Spinal cord (tissue), 10 donors: Measurements from ENCODE around the gene FAM25A. TPM values are rescaled to one million over a fixed set of nuclear protein-coding genes. Genes with fewer than 3 reads are reported as not detected.
"Not testable (repeated sequence)": the region's sequence is repeated elsewhere in the genome, so short reads cannot be mapped to it uniquely, and the experiment has no call there.

Experiments used
- DNase-seq, 6 donors: peaks; one replicate each; pipeline versions ENCODE4 v3.0.0 to v3.0.0-alpha.2; 2013 to 2015; ENCODE audit warnings: low spot score in 6 of 6, low read depth in 4 of 6
- H3K27ac ChIP-seq: one replicate; pipeline ENCODE4 v1.5.1; 2013; ENCODE audit warnings: low read depth, low read length, control low read depth
- H3K27me3 ChIP-seq: one replicate; pipeline ENCODE4 v1.6.1; 2013; ENCODE audit warnings: low read length; ENCODE audit not compliant: control insufficient read depth, insufficient read depth
- H3K36me3 ChIP-seq: one replicate; pipeline ENCODE4 v1.6.1; 2013; ENCODE audit warnings: low read length; ENCODE audit not compliant: control insufficient read depth, insufficient read depth
- H3K4me1 ChIP-seq: one replicate; pipeline ENCODE4 v1.6.1; 2013; ENCODE audit warnings: low read length; ENCODE audit not compliant: control insufficient read depth, insufficient read depth
- H3K4me3 ChIP-seq: one replicate; pipeline ENCODE4 v1.5.1; 2013; ENCODE audit warnings: low read depth, low read length, control low read depth
- H3K9me3 ChIP-seq: one replicate; pipeline ENCODE4 v1.6.1; 2013; ENCODE audit warnings: low read length; ENCODE audit not compliant: control insufficient read depth, insufficient read depth
- WGBS: methylation state at CpG from one replicate; pipeline ENCODE4 v1.1.5; 2013; ENCODE audit warnings: missing lambda C conversion rate; ENCODE audit not compliant: insufficient coverage; 5-methylcytosine and 5-hydroxymethylcytosine counted together
- polyA plus RNA-seq, 2 donors: library from polyadenylated mRNA; unstranded; fragments of 120-200 nt; gene quantifications; one replicate each; pipeline ENCODE4 v1.2.1, GENCODE V29; 2013; ENCODE audit not compliant: insufficient read length in 2 of 2
- total RNA-seq, 2 donors: library from RNA; depleted of rRNA in 1 of 2; stranded (reverse); fragments of 120-200 nt in 1 of 2; fragments of >200 nt in 1 of 2; gene quantifications; one replicate each; pipeline versions ENCODE4 v1.2.3 to v1.2.4, GENCODE V29; 2013 to 2014
- donor health status: healthy.

Gene FAM25A
- total and polyA plus RNA-seq, 4 donors: not detected

- not testable (repeated sequence) for H3K4me3 ChIP-seq, H3K36me3 ChIP-seq, H3K27me3 ChIP-seq, H3K4me1 ChIP-seq, DNase-seq, H3K9me3 ChIP-seq, H3K27ac ChIP-seq
- 100% methylated on average over 1 of the region's 17 CpGs for WGBS
Observed at GRCh38 chr10:87026747-87027508, 6.8 kb downstream of the FAM25A start.

- not testable (repeated sequence) for H3K4me1 ChIP-seq, H3K9me3 ChIP-seq, H3K4me3 ChIP-seq, DNase-seq, H3K36me3 ChIP-seq, H3K27ac ChIP-seq, H3K27me3 ChIP-seq
- 100% methylated on average over 1 of the region's 1 CpG for WGBS
Observed at GRCh38 chr10:87030419-87030818, 10.3 kb downstream of the FAM25A start.

- Histone ChIP-seq H3K36me3 (no peaks in the 10 kb centered on the region), H3K9me3 (no peaks in the 10 kb centered on the region), H3K4me3 (no peak overlapping the region), H3K27ac (no peak overlapping the region), H3K4me1 (no peaks in the 10 kb centered on the region), H3K27me3 (no peaks in the 10 kb centered on the region)
- no peak for DNase-seq
- 94% methylated on average over 23 of the region's 28 CpGs for WGBS
Observed at GRCh38 chr10:87030912-87031635, 11.0 kb downstream of the FAM25A start.

GRCh38 chr10:87036623-87037022, 16.5 kb downstream of the FAM25A start:
- no peaks in the 10 kb centered on the region for H3K27me3 ChIP-seq
- no peak overlapping the region for H3K27ac ChIP-seq
- H3K9me3 ChIP-seq: peaks cover 3% of the 10 kb centered on the region
- no peak for DNase-seq
- no peaks in the 10 kb centered on the region for H3K4me1 ChIP-seq
- H3K36me3 ChIP-seq: no peaks in the 10 kb centered on the region
- no peak overlapping the region for H3K4me3 ChIP-seq
- WGBS: no CpG with 5 or more reads among the region's 1 CpG

- peaks cover under 1% of the 10 kb centered on the region for H3K36me3 ChIP-seq
- no peak overlapping the region for H3K4me3 ChIP-seq
- H3K27ac ChIP-seq: no peak overlapping the region
- 91% methylated on average over 3 of the region's 3 CpGs for WGBS
- DNase-seq: no peak
- peaks cover 3% of the 10 kb centered on the region for H3K9me3 ChIP-seq
- no peaks in the 10 kb centered on the region for H3K27me3 ChIP-seq
- no peaks in the 10 kb centered on the region for H3K4me1 ChIP-seq
Observed at GRCh38 chr10:87038286-87038717, 18.2 kb downstream of the FAM25A start.

- Histone ChIP-seq H3K27me3 (no peaks in the 10 kb centered on the region), H3K27ac (no peak overlapping the region), H3K4me3 (no peak overlapping the region), H3K36me3 (peaks cover 5% of the 10 kb centered on the region), H3K9me3 (peaks cover 3% of the 10 kb centered on the region), H3K4me1 (no peaks in the 10 kb centered on the region)
- WGBS: 86% methylated on average over 1 of the region's 2 CpGs
- no peak for DNase-seq
Observed at GRCh38 chr10:87038786-87039185, 18.7 kb downstream of the FAM25A start.

GRCh38 chr10:87043579-87043978, 23.5 kb downstream of the FAM25A start:
- 96% methylated on average over 5 of the region's 7 CpGs for WGBS
- H3K27ac ChIP-seq, H3K9me3 ChIP-seq, H3K4me1 ChIP-seq, H3K27me3 ChIP-seq, H3K4me3 ChIP-seq, DNase-seq: not testable (repeated sequence)
- H3K36me3 ChIP-seq: peaks cover 39% of the 10 kb centered on the region

- DNase-seq: no peak
- Histone ChIP-seq H3K27me3 (no peaks in the 10 kb centered on the region), H3K4me3 (no peak overlapping the region), H3K9me3 (no peaks in the 10 kb centered on the region), H3K36me3 (peaks cover 51% of the 10 kb centered on the region), H3K4me1 (no peaks in the 10 kb centered on the region), H3K27ac (no peak overlapping the region)
- no CpG with 5 or more reads among the region's 6 CpGs for whole genome bisulfite sequencing
Observed at GRCh38 chr10:87045434-87045938, 25.4 kb downstream of the FAM25A start.

GRCh38 chr10:87053111-87053510, 33.0 kb downstream of the FAM25A start:
- peaks cover 25% of the 10 kb centered on the region for H3K4me1 ChIP-seq
- H3K36me3 ChIP-seq: peaks cover 52% of the 10 kb centered on the region
- peak overlapping the region; percentile 68 for H3K27ac ChIP-seq
- no peaks in the 10 kb centered on the region for H3K9me3 ChIP-seq
- DNase-seq: peak in 4 of 6 donors; percentile 56 to 93 (median 72)
- no peaks in the 10 kb centered on the region for H3K27me3 ChIP-seq
- H3K4me3 ChIP-seq: no peak overlapping the region
- 23% methylated on average over 2 of the region's 3 CpGs for WGBS
